ENCODE results near the gene CCNE1. TPM values are rescaled to one million over a fixed set of nuclear protein-coding genes. Genes with fewer than 3 reads are reported as not detected.
"Not testable (repeated sequence)": the region's sequence is repeated elsewhere in the genome, so short reads cannot be mapped to it uniquely, and the experiment has no call there.

Gene CCNE1
- total RNA-seq, 1 experiment from 2014 or later: 3.0 TPM

GRCh38 chr19:29787281-29787680 is 24.5 kb upstream of the CCNE1 start:
- BruUV-seq (replicated peaks): no TSS peak
- no peak for TF ChIP-seq CTCF (IDR thresholded peaks at IDR 0.05; ENCODE audit: unreplicated experiment)
- CTCF ChIA-PET: interaction anchor here (0.5 to 1.8 kb wide), 3 partner anchors 68 to 1156 kb away, joined by 3 to 7 read pairs (median 3); no protein-coding TSS in a partner anchor
- Mint-ChIP-seq H3K27ac (ENCODE audit: low read depth, unreplicated experiment) (no peak overlapping the region), H3K9me3 (ENCODE audit: unreplicated experiment) (no peaks in the 10 kb centered on the region), H3K27me3 (ENCODE audit: insufficient read depth, unreplicated experiment) (no peaks in the 10 kb centered on the region), H3K36me3 (ENCODE audit: insufficient read depth, unreplicated experiment) (no peaks in the 10 kb centered on the region), H3K4me3 (ENCODE audit: unreplicated experiment) (no peak overlapping the region), H3K4me1 (ENCODE audit: insufficient read depth, unreplicated experiment) (no peaks in the 10 kb centered on the region)
- POLR2A ChIA-PET: no interaction called here
- intact Hi-C loops (cut with micrococcal nuclease): no loop called here
- DNase-seq (ENCODE audit: unreplicated experiment): no peak

GRCh38 chr19:29789007-29789406 is 22.8 kb upstream of the CCNE1 start:
- BruUV-seq (replicated peaks): no TSS peak
- no peaks in the 10 kb centered on the region for H3K36me3 Mint-ChIP-seq (ENCODE audit: insufficient read depth, unreplicated experiment)
- no peaks in the 10 kb centered on the region for H3K4me1 Mint-ChIP-seq (ENCODE audit: insufficient read depth, unreplicated experiment)
- peaks cover 10% of the 10 kb centered on the region for H3K27me3 Mint-ChIP-seq (ENCODE audit: insufficient read depth, unreplicated experiment)
- no peak overlapping the region for H3K27ac Mint-ChIP-seq (ENCODE audit: low read depth, unreplicated experiment)
- no peak for DNase-seq (ENCODE audit: unreplicated experiment)
- TF ChIP-seq CTCF (IDR thresholded peaks at IDR 0.05; ENCODE audit: unreplicated experiment): no peak
- H3K4me3 Mint-ChIP-seq (ENCODE audit: unreplicated experiment): no peak overlapping the region
- ChIA-PET POLR2A (no interaction called here), CTCF (no interaction called here)
- intact Hi-C loops (cut with micrococcal nuclease): no loop called here
- no peaks in the 10 kb centered on the region for H3K9me3 Mint-ChIP-seq (ENCODE audit: unreplicated experiment)

GRCh38 chr19:29793116-29793727 is 18.6 kb upstream of the CCNE1 start:
- POLR2A ChIA-PET: no interaction called here
- intact Hi-C loops (cut with micrococcal nuclease): no loop called here
- CTCF ChIA-PET: interaction anchor here (0.7 to 1.1 kb wide), 2 partner anchors 15 to 174 kb away, joined by 4 to 5 read pairs; no protein-coding TSS in a partner anchor
- no peak for DNase-seq (ENCODE audit: unreplicated experiment)
- no peak overlapping the region for H3K27ac Mint-ChIP-seq (ENCODE audit: low read depth, unreplicated experiment)
- TF ChIP-seq CTCF (IDR thresholded peaks at IDR 0.05; ENCODE audit: unreplicated experiment): no peak
- no TSS peak for BruUV-seq (replicated peaks)
- no peak overlapping the region for H3K4me3 Mint-ChIP-seq (ENCODE audit: unreplicated experiment)
- no peaks in the 10 kb centered on the region for H3K4me1 Mint-ChIP-seq (ENCODE audit: insufficient read depth, unreplicated experiment)
- no peaks in the 10 kb centered on the region for H3K36me3 Mint-ChIP-seq (ENCODE audit: insufficient read depth, unreplicated experiment)
- H3K27me3 Mint-ChIP-seq (ENCODE audit: insufficient read depth, unreplicated experiment): peaks cover 11% of the 10 kb centered on the region
- H3K9me3 Mint-ChIP-seq (ENCODE audit: unreplicated experiment): no peaks in the 10 kb centered on the region

GRCh38 chr19:29794490-29794889 is 17.3 kb upstream of the CCNE1 start:
- POLR2A ChIA-PET; BruUV-seq (replicated peaks); H3K27ac Mint-ChIP-seq (ENCODE audit: low read depth, unreplicated experiment); DNase-seq (ENCODE audit: unreplicated experiment); H3K36me3 Mint-ChIP-seq (ENCODE audit: insufficient read depth, unreplicated experiment); H3K4me1 Mint-ChIP-seq (ENCODE audit: insufficient read depth, unreplicated experiment); H3K9me3 Mint-ChIP-seq (ENCODE audit: unreplicated experiment); intact Hi-C loops (cut with micrococcal nuclease); H3K4me3 Mint-ChIP-seq (ENCODE audit: unreplicated experiment): not testable (repeated sequence)
- H3K27me3 Mint-ChIP-seq (ENCODE audit: insufficient read depth, unreplicated experiment): peaks cover 11% of the 10 kb centered on the region
- CTCF ChIA-PET: interaction anchor here (0.6 to 1.1 kb wide), 2 partner anchors 16 to 1024 kb away, joined by 3 to 4 read pairs; no protein-coding TSS in a partner anchor
